Measurements from ENCODE around the gene CCDC192.
"Not testable (repeated sequence)": the region's sequence is repeated elsewhere in the genome, so short reads cannot be mapped to it uniquely, and the experiment has no call there.

DNA sequence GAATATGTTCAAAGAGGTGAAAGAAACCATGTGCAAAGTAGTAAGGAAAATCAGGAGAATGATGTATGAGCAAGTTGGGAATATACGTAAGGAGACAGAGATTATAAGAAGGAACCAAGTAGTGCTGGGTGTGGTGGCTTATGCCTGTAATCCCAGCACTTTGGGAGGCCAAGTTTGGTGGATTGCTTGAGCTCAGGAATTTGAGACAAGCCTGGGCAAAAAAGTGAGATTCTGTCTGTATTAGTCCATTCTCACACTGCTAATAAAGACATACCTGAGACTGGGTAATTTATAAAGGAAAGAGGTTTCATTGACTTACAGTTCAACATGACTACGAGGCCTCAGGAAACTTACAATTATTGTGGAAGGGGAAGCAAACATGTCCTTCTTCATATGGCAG is 88.7 kb downstream of the CCDC192 start:
- not testable (repeated sequence) for TF ChIP-seq POLR2AphosphoS5, POLR2A (IDR thresholded peaks at IDR 0.05)
- TF ChIP-seq, protein P1, sequence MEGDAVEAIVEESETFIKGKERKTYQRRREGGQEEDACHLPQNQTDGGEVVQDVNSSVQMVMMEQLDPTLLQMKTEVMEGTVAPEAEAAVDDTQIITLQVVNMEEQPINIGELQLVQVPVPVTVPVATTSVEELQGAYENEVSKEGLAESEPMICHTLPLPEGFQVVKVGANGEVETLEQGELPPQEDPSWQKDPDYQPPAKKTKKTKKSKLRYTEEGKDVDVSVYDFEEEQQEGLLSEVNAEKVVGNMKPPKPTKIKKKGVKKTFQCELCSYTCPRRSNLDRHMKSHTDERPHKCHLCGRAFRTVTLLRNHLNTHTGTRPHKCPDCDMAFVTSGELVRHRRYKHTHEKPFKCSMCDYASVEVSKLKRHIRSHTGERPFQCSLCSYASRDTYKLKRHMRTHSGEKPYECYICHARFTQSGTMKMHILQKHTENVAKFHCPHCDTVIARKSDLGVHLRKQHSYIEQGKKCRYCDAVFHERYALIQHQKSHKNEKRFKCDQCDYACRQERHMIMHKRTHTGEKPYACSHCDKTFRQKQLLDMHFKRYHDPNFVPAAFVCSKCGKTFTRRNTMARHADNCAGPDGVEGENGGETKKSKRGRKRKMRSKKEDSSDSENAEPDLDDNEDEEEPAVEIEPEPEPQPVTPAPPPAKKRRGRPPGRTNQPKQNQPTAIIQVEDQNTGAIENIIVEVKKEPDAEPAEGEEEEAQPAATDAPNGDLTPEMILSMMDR (IDR thresholded peaks at IDR 0.05): not testable (repeated sequence)
